HFF-Myc (cell line): ENCODE data around the gene MAPKAP1.

ENCODE experiments used
- DNase-seq: peaks from one replicate; pipeline ENCODE4 v3.0.0-alpha.2; 2011; ENCODE audit warnings: low read depth; ENCODE audit errors: extremely low read depth
- H3K4me3 ChIP-seq: replicated peaks from 2 replicates; pipeline ENCODE4 v1.5.1; 2011; ENCODE audit warnings: low read depth, mild to moderate bottlenecking, control low read depth, low read length
- TF ChIP-seq, protein P1 (sequence below): IDR thresholded peaks from 2 replicates; pipeline ENCODE4 v1.5.1; 2012; ENCODE audit warnings: mild to moderate bottlenecking, low read depth, low read length, control low read depth; ENCODE audit errors: missing control alignments

Gene MAPKAP1

DNA sequence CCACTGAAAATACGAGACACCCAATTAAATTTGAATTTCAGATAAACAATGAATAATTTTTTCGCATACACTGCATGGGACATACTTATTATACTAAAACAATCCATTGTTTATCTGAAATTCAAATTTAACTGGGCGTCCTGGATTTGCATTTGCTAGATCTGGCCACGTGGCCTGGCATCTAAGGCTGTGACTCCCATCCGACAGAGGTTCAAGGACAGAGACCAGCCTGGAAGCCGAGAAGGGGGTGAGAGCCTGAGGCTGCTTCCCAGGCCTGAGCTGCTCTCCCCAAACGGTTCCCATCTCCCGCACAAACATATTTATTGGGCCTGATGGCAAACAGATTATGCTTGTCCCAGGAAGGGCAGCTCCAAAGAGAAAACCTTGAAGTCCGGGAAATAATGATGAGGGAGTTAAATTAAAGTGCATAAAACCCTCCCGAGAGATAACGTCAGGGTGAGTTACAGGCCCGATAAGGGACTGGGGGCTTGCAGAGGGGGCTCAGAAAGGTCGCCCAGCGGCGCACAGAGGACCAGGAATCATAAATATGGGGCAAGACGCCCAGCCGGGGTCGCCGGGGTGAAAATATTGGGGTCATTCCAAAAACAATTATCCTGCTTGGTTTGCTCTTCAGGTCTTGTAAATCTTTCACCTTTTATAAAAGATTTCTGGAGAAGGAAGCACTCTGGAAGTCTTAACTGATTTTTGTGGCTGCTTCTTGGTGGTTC is 281.7 kb downstream of the MAPKAP1 start:
- DNase-seq, result no peak
- TF ChIP-seq, protein P1, sequence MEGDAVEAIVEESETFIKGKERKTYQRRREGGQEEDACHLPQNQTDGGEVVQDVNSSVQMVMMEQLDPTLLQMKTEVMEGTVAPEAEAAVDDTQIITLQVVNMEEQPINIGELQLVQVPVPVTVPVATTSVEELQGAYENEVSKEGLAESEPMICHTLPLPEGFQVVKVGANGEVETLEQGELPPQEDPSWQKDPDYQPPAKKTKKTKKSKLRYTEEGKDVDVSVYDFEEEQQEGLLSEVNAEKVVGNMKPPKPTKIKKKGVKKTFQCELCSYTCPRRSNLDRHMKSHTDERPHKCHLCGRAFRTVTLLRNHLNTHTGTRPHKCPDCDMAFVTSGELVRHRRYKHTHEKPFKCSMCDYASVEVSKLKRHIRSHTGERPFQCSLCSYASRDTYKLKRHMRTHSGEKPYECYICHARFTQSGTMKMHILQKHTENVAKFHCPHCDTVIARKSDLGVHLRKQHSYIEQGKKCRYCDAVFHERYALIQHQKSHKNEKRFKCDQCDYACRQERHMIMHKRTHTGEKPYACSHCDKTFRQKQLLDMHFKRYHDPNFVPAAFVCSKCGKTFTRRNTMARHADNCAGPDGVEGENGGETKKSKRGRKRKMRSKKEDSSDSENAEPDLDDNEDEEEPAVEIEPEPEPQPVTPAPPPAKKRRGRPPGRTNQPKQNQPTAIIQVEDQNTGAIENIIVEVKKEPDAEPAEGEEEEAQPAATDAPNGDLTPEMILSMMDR, result no peak
- H3K4me3 ChIP-seq, result no peak overlapping the region

DNA sequence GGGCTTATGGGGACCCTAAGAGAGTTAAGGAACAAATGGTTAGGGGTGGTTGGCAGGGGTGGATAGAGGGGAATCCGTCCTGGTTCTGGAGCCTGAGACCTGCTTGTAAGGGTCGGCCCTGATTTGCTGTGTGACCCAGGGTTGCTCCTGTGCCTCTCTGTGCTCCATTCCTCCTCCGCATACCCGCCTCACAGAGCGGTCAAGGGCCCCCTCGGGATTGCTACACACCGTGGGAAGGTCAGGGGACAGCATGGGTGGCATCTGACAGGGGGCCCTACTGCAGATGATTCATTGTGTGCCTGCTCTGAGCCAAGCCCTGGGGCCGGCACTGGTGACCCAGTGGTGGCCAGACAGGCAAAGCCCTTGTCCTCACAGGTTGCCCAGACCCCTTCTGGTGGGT is 283.0 kb downstream of the MAPKAP1 start:
- DNase-seq, result no peak
- TF ChIP-seq, protein P1, result no peak
- no peak overlapping the region for H3K4me3 ChIP-seq

DNA sequence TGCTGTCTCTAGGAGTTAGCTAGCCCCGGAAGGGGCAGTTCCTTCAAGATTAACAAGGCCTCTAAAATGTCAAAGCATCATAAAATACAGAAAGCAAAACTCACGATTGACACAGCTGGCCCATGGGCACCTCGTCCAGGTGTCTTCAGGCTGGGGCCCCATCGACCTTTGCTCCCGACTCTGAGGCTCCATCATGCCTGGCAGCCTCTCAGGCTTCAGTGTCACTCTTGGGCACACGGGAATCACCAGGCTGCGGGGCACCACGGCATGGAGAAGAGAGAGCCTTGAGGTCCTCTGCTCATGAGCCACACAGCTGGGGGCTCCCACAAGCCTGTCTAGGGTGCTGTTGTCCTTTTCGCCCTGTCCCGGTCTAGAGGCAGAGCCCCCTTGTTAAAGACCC is 284.2 kb downstream of the MAPKAP1 start:
- H3K4me3 ChIP-seq, result no peak overlapping the region
- TF ChIP-seq, protein P1, result no peak
- no peak for DNase-seq

DNA sequence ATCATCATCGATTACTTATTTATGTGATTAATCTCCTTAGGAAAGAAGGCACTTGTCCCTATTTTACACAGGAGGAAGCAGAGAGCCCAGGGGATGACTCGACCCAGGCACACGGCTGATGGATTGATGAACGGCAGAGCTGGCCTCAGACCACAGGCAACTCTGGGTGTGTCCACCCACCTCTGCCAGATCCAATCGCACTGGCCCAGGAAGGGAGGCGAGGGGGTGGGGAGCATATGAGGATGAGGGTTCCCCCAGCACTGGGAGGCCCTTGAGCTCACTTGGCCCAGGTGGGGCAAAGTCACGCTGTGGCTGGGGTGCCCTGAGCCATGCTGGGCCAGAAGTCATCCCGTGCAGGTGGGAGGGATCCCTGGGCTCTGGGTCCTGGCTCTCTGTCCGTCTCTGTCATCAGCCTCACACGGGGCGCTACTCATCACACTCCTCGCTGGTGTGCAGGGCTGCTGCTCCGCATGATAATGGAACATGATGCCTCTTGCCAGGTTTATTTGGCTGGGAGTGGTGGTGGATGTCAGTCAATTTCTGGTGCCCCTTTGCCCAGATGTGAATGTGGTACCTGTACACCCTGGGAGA is 285.3 kb downstream of the MAPKAP1 start:
- TF ChIP-seq, protein P1, result no peak
- H3K4me3 ChIP-seq, result no peak overlapping the region
- DNase-seq, result no peak

DNA sequence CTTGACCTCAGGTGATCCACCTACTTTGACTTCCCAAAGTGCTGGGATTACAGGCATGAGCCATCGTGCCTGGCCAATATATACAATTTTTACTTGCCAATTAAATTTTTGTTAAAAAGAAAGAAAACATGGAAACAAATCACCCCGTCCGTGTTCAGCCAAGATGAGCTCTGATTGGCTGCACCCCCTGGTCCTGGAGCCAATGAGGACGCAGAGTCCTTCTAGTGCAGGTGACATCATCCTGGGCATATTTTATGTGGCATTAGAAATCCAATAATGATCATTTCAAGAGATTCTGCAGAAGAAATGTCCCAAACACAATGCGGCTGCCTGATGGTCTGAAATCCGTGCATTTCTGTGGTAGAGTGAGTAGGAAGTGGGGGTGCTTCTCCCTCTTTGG is 285.8 kb downstream of the MAPKAP1 start:
- DNase-seq, result no peak
- TF ChIP-seq, protein P1, result no peak
- no peak overlapping the region for H3K4me3 ChIP-seq

DNA sequence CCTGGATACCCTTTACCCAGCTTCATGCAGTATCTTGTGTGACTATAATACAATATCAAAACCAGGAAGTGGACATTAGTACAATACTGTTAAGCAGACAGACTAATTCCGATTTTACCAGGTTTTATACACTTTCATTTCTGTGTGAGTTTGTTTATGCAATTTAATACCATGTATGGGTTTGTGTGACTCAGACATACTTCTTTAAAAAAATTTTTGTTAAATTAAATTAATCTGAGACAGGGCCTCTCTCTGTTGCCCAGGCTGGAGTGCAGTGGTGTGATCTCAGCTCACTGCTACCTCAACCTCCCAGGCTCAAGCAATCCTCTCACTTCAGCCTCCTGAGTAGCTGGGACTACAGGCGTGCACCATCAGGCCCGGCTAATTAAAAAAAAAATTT is 288.6 kb downstream of the MAPKAP1 start:
- H3K4me3 ChIP-seq, result no peak overlapping the region
- no peak for DNase-seq
- TF ChIP-seq, protein P1, result no peak
